Neural cell (in vitro differentiated cells): ENCODE measurements around the gene INPP5D. TPM values are rescaled to one million over a fixed set of nuclear protein-coding genes. Genes with fewer than 3 reads are reported as not detected.
A peak's percentile ranks its signal among the peaks of the same experiment; 100 is the strongest.

Experiments used
- H2AFZ ChIP-seq: fragments of 200-600, 300-800 bp; sonication (generic), shearing (Covaris generic); 2 replicates; pipeline ENCODE4 v1.6.0; 2014; ENCODE audit warnings: low read depth, mild to moderate bottlenecking, antibody characterized with exemption, low read length, moderate library complexity
- H3F3A ChIP-seq: fragments of 200-600 bp; shearing (Covaris generic); 2 replicates; pipeline ENCODE4 v1.6.1; 2016; ENCODE audit warnings: mild to moderate bottlenecking, moderate library complexity, mixed read lengths, antibody characterized with exemption, low read length; ENCODE audit not compliant: insufficient read depth, poor library complexity, severe bottlenecking
- H3K27ac ChIP-seq: fragments of 200-600, 300-800 bp; sonication (generic), shearing (Covaris generic); 2 replicates; pipeline ENCODE4 v1.5.1; 2014; ENCODE audit warnings: mild to moderate bottlenecking, low read length, moderate library complexity
- H3K27me3 ChIP-seq: fragments of 300-800, 200-600 bp; sonication (generic), shearing (Covaris generic); 2 replicates; pipeline ENCODE4 v1.6.0; 2014; ENCODE audit warnings: mild to moderate bottlenecking, low read depth, low read length, moderate library complexity; ENCODE audit not compliant: insufficient read depth
- H3K36me3 ChIP-seq: fragments of 300-800, 200-600 bp; sonication (generic), shearing (Covaris generic); 2 replicates; pipeline ENCODE4 v1.5.1; 2014; ENCODE audit warnings: mild to moderate bottlenecking, antibody characterized with exemption, low read length, moderate library complexity; ENCODE audit not compliant: insufficient read depth
- H3K4me2 ChIP-seq: fragments of 300-800, 200-600 bp; sonication (generic), shearing (Covaris generic); 2 replicates; pipeline ENCODE4 v1.6.0; 2014; ENCODE audit warnings: mild to moderate bottlenecking, low read length
- H3K4me3 ChIP-seq: fragments of 300-800, 200-600 bp; sonication (generic), shearing (Covaris generic); 2 replicates; pipeline ENCODE4 v1.5.1; 2014; ENCODE audit warnings: mild to moderate bottlenecking, low read length, moderate library complexity
- H3K79me2 ChIP-seq: fragments of 200-600 bp; shearing (Covaris generic); replicated peaks from 2 replicates; pipeline ENCODE4 v1.6.0; 2014; ENCODE audit warnings: mild to moderate bottlenecking, low read length, moderate library complexity; ENCODE audit not compliant: insufficient read depth
- H3K9ac ChIP-seq: fragments of 300-800, 200-600 bp; sonication (generic), shearing (Covaris generic); 2 replicates; pipeline ENCODE4 v1.6.1; 2016; ENCODE audit warnings: mild to moderate bottlenecking, low read length, mixed read lengths
- H3K9me2 ChIP-seq: fragments of 200-600 bp; shearing (Covaris generic); 2 replicates; pipeline ENCODE4 v1.6.1; 2016; ENCODE audit warnings: mild to moderate bottlenecking, low read length, mixed read lengths; ENCODE audit not compliant: insufficient read depth
- H3K9me3 ChIP-seq: fragments of 200-600, 300-800 bp; sonication (generic), shearing (Covaris generic); 2 replicates; pipeline ENCODE4 v1.6.1; 2016; ENCODE audit warnings: mild to moderate bottlenecking, mixed run types, low read length, moderate library complexity, mixed read lengths
- H4K20me1 ChIP-seq: fragments of 200-600 bp; shearing (Covaris generic); 2 replicates; pipeline ENCODE4 v1.6.1; 2016; ENCODE audit warnings: mild to moderate bottlenecking, mixed run types; ENCODE audit not compliant: insufficient read depth
- MXI1 ChIP-seq: fragments of 450-650 bp; conservative IDR thresholded peaks from 2 replicates; pipeline ENCODE4 v1.6.1; 2014; ENCODE audit warnings: antibody characterized with exemption, mild to moderate bottlenecking; ENCODE audit not compliant: poor library complexity, severe bottlenecking
- POLR2AphosphoS5 ChIP-seq: IDR thresholded peaks from 2 replicates; pipeline ENCODE4 v1.6.1; 2012
- RAD21 ChIP-seq: fragments of 450-650 bp; conservative IDR thresholded peaks from 2 replicates; pipeline ENCODE4 v1.6.1; 2014; ENCODE audit warnings: antibody characterized with exemption, mild to moderate bottlenecking, moderate library complexity
- SMC3 ChIP-seq: fragments of 450-650 bp; conservative IDR thresholded peaks from 2 replicates; pipeline ENCODE4 v1.6.1; 2014; ENCODE audit warnings: antibody characterized with exemption, mild to moderate bottlenecking, moderate library complexity; ENCODE audit not compliant: poor library complexity
- TAF1 ChIP-seq: IDR thresholded peaks from 2 replicates; pipeline ENCODE4 v1.6.1; 2012; ENCODE audit warnings: low read depth
- polyA plus RNA-seq: library from polyadenylated mRNA; depleted of rRNA; stranded (reverse); fragments of >200 nt; gene quantifications from 2 replicates; pipeline ENCODE4 v1.2.3, GENCODE V29; 2014
- TF ChIP-seq, protein P1 (sequence below): fragments of 450-650 bp; IDR thresholded peaks from 2 replicates; pipeline ENCODE4 v1.5.1; 2014; ENCODE audit warnings: antibody characterized with exemption, mild to moderate bottlenecking, moderate library complexity; ENCODE audit not compliant: poor library complexity, severe bottlenecking
- TF ChIP-seq, protein P2 (sequence below): IDR thresholded peaks from 2 replicates; pipeline ENCODE4 v1.6.1; 2012; ENCODE audit warnings: borderline replicate concordance

Gene INPP5D
- polyA plus RNA-seq, 1 donor from 2014 or later, result not detected

DNA sequence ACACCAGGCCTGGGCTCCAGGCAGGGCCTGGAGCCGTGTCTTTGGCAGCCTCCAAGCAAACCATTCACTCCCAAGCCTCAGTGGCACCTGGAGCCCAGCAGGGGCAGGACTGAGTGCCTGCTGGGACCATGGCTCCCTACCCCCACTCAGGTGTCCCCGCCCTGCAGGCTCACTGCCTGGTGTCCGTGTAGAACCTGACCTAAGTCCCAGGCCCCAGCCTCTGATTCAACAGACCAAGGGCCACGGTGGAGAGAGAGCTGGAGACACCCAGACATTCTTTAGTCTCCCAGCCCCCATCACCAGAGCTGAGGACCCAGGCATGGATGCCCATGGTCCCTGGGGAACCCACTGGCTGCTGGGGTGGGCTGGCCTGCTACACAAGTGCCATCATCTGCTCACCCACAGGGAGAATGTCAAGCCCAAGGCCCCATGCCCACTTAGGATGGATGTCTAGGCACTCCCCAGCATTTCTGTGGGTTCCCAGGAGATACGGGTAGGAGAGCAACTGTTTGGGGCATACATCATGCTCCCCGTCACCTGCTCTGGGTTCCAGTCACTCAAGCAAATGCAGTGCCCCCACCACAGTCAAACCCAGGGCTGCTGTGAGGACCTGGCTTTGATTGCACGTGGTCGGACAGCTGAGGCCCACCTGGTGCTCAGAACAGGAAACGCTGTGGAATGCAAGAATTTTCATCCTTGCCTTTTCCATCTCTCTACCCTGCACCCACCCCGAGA lies 148.4 kb downstream of the INPP5D start:
- H3K36me3 ChIP-seq, result no peaks in the 10 kb centered on the region
- no peaks in the 10 kb centered on the region for H3K79me2 ChIP-seq
- no peaks in the 10 kb centered on the region for H4K20me1 ChIP-seq
- TF ChIP-seq MXI1, result no peak
- TF ChIP-seq RAD21, result no peak
- TF ChIP-seq POLR2AphosphoS5, result no peak
- TF ChIP-seq, protein P1, sequence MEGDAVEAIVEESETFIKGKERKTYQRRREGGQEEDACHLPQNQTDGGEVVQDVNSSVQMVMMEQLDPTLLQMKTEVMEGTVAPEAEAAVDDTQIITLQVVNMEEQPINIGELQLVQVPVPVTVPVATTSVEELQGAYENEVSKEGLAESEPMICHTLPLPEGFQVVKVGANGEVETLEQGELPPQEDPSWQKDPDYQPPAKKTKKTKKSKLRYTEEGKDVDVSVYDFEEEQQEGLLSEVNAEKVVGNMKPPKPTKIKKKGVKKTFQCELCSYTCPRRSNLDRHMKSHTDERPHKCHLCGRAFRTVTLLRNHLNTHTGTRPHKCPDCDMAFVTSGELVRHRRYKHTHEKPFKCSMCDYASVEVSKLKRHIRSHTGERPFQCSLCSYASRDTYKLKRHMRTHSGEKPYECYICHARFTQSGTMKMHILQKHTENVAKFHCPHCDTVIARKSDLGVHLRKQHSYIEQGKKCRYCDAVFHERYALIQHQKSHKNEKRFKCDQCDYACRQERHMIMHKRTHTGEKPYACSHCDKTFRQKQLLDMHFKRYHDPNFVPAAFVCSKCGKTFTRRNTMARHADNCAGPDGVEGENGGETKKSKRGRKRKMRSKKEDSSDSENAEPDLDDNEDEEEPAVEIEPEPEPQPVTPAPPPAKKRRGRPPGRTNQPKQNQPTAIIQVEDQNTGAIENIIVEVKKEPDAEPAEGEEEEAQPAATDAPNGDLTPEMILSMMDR, result no peak
- TF ChIP-seq TAF1, result no peak
- TF ChIP-seq SMC3, result no peak
- H3F3A ChIP-seq, result no peaks in the 10 kb centered on the region
- no peak overlapping the region for H3K4me3 ChIP-seq
- no peaks in the 10 kb centered on the region for H3K9me3 ChIP-seq
- no peaks in the 10 kb centered on the region for H3K9me2 ChIP-seq
- no peaks in the 10 kb centered on the region for H3K27me3 ChIP-seq
- no peak overlapping the region for H3K4me2 ChIP-seq
- peak overlapping the region; percentile 45 for H3K27ac ChIP-seq
- H3K9ac ChIP-seq, result peak overlapping the region; percentile 16
- no peak overlapping the region for H2AFZ ChIP-seq

DNA sequence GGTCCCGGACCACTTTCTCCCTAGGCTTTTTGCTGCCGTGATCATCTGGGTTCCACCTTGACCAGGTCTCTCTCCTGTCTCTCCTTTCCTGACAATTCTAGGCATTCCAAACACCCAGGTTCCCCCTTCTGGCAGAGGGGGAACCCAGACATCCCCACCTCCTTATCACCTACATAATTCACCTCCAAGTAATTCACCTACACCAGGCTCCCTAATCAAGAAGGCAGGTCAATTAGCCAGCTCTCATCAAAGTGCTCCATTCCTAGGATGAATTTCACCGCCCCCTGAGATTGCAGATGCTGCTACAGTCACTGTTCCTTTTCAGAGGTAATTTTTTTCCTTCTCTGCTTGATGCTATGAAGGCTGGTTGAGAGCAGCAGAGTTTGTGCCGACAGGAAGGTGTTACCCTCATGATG lies 149.0 kb downstream of the INPP5D start:
- Histone ChIP-seq H3F3A (no peaks in the 10 kb centered on the region), H3K9me3 (no peaks in the 10 kb centered on the region), H3K4me3 (no peak overlapping the region), H3K27me3 (no peaks in the 10 kb centered on the region), H2AFZ (no peak overlapping the region), H3K36me3 (no peaks in the 10 kb centered on the region), H4K20me1 (no peaks in the 10 kb centered on the region), H3K4me2 (no peak overlapping the region), H3K27ac (peak overlapping the region; percentile 45), H3K9ac (peak overlapping the region; percentile 16), H3K9me2 (no peaks in the 10 kb centered on the region), H3K79me2 (no peaks in the 10 kb centered on the region)
- TF ChIP-seq MXI1, result no peak
- TF ChIP-seq, protein P1, result no peak
- TF ChIP-seq, protein P2, sequence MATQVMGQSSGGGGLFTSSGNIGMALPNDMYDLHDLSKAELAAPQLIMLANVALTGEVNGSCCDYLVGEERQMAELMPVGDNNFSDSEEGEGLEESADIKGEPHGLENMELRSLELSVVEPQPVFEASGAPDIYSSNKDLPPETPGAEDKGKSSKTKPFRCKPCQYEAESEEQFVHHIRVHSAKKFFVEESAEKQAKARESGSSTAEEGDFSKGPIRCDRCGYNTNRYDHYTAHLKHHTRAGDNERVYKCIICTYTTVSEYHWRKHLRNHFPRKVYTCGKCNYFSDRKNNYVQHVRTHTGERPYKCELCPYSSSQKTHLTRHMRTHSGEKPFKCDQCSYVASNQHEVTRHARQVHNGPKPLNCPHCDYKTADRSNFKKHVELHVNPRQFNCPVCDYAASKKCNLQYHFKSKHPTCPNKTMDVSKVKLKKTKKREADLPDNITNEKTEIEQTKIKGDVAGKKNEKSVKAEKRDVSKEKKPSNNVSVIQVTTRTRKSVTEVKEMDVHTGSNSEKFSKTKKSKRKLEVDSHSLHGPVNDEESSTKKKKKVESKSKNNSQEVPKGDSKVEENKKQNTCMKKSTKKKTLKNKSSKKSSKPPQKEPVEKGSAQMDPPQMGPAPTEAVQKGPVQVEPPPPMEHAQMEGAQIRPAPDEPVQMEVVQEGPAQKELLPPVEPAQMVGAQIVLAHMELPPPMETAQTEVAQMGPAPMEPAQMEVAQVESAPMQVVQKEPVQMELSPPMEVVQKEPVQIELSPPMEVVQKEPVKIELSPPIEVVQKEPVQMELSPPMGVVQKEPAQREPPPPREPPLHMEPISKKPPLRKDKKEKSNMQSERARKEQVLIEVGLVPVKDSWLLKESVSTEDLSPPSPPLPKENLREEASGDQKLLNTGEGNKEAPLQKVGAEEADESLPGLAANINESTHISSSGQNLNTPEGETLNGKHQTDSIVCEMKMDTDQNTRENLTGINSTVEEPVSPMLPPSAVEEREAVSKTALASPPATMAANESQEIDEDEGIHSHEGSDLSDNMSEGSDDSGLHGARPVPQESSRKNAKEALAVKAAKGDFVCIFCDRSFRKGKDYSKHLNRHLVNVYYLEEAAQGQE, result no peak
- TF ChIP-seq TAF1, result no peak
- no peak for TF ChIP-seq RAD21
- no peak for TF ChIP-seq POLR2AphosphoS5
